Thyroid gland (tissue), 4 donors: ENCODE results near the gene NXF2B. TPM values are rescaled to one million over a fixed set of nuclear protein-coding genes. Genes with fewer than 3 reads are reported as not detected.
"Not testable (repeated sequence)": the region's sequence is repeated elsewhere in the genome, so short reads cannot be mapped to it uniquely, and the experiment has no call there.

Source experiments
- DNase-seq, 2 donors: peaks; one replicate each; pipeline ENCODE4 v3.0.0-alpha.2; 2019
- H3K27ac ChIP-seq, 3 donors: fragments of 200-600 bp; sonication (generic); 1 replicate in 2 of 3; 2 replicates in 1 of 3; pipeline ENCODE4 v1.5.1; 2016 to 2019; ENCODE audit warnings: mild to moderate bottlenecking in 1 of 3, moderate library complexity in 1 of 3
- H3K27me3 ChIP-seq: fragments of 200-600 bp; sonication (generic); one replicate; pipeline ENCODE4 v1.5.1; 2019
- H3K36me3 ChIP-seq, 2 donors: fragments of 200-600 bp; sonication (generic); one replicate each; pipeline ENCODE4 v1.5.1; 2016 to 2019
- H3K4me1 ChIP-seq, 2 donors: fragments of 200-600 bp; sonication (generic); one replicate each; pipeline ENCODE4 v1.5.1; 2017 to 2019
- H3K4me3 ChIP-seq, 3 donors: fragments of 200-600 bp; sonication (generic); replicated peaks in 1 of 3; 1 replicate in 2 of 3; 2 replicates in 1 of 3; pipeline ENCODE4 v1.5.1; 2016; ENCODE audit warnings: mild to moderate bottlenecking in 1 of 3
- H3K9me3 ChIP-seq: fragments of 200-600 bp; sonication (generic); one replicate; pipeline ENCODE4 v1.5.1; 2017
- CTCF ChIP-seq, 6 experiments: fragments of 200-600 bp in 3 of 6; fragments of 450-650 bp in 3 of 6; sonication (generic) in 3 of 6; IDR thresholded peaks; one replicate each; pipeline ENCODE4 v1.5.1; 2016 to 2019; ENCODE audit warnings: antibody characterized with exemption in 6 of 6, mild to moderate bottlenecking in 2 of 6, inconsistent platforms in 1 of 6, moderate library complexity in 1 of 6
- POLR2A ChIP-seq, 2 donors: fragments of 450-650 bp; IDR thresholded peaks; one replicate each; pipeline ENCODE4 v1.6.1; 2017; ENCODE audit warnings: antibody characterized with exemption in 2 of 2, mild to moderate bottlenecking in 2 of 2, moderate library complexity in 1 of 2
- WGBS, 2 donors: methylation state at CpG; one replicate each; pipeline ENCODE4 v1.1.5; 2017; 5-methylcytosine and 5-hydroxymethylcytosine counted together
- intact Hi-C: fragments of 100-400 bp; cut with DNase I; formaldehyde crosslinking; loops from one replicate; pipeline ENCODE4 v1.15.1; 2023
- total RNA-seq, 4 donors: library from RNA; depleted of rRNA; stranded (reverse); fragments of >200 nt; gene quantifications; one replicate each; pipeline ENCODE4 v1.2.3, GENCODE V29; 2016

Gene NXF2B, protein sequence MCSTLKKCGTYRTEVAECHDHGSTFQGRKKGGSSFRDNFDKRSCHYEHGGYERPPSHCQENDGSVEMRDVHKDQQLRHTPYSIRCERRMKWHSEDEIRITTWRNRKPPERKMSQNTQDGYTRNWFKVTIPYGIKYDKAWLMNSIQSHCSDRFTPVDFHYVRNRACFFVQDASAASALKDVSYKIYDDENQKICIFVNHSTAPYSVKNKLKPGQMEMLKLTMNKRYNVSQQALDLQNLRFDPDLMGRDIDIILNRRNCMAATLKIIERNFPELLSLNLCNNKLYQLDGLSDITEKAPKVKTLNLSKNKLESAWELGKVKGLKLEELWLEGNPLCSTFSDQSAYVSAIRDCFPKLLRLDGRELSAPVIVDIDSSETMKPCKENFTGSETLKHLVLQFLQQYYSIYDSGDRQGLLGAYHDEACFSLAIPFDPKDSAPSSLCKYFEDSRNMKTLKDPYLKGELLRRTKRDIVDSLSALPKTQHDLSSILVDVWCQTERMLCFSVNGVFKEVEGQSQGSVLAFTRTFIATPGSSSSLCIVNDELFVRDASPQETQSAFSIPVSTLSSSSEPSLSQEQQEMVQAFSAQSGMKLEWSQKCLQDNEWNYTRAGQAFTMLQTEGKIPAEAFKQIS
- not detected for total RNA-seq

- H3K36me3 ChIP-seq, intact Hi-C loops, H3K27me3 ChIP-seq, H3K9me3 ChIP-seq, H3K4me1 ChIP-seq, H3K4me3 ChIP-seq, H3K27ac ChIP-seq, DNase-seq: not testable (repeated sequence)
- WGBS, 2 donors, result no CpG with 5 or more reads among the region's 11 CpGs
These were observed at the start of gene NXF2B for GRCh38 chrX:102439908-102440307. Gene NXF2B (minus strand): TSS chrX:102440008. CDS start chrX:102380036, 59,972 bp downstream.

DNA sequence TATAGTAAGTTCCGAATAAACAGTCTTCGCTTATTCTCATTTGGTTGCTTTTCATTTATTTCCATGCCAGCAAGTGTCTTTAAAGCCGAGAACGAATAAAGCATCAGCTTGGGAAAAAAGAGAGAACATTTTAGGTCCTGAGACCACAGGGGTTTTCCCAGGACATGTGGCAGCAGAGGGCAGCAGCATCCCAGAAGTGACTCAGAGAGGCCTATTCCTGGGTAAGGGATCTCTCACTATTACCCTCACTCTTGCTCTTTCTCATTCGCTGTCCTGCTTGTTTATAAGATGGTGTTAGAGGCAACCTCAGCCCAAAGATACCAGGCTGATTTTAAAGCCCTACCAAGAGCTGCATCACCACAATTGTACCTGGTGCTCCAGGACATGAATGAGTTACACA, 39.0 kb upstream of the NXF2B start:
- no CpG with 5 or more reads among the region's 5 CpGs for WGBS, 2 donors
- H3K9me3 ChIP-seq, H3K4me1 ChIP-seq, DNase-seq, H3K27me3 ChIP-seq, H3K4me3 ChIP-seq, H3K36me3 ChIP-seq, H3K27ac ChIP-seq, intact Hi-C loops: not testable (repeated sequence)

DNA sequence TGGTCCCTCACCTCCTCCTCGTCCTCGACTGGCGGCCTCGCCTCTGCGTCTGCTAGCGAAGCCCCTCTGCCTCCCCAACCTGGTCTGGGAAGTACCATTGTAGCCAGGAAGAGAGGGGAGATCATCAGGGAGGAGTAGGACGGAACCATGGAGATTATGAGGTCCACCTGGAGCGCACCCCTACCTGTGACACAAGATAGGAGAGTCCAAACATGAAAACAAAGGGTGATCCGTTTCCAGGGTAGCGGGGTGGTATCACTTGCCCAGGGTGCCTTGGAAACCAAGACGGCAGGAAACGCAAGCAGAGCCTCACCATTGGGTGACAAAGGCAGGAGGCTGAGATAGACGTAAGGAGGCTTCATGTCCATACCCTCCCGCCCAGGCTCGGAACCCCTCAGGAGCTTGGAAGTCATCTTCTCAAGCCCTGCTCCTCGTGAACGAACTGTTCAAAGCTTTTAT, 32.0 kb upstream of the NXF2B start, which contains the start of gene TCP11X2:
Gene TCP11X2, minus strand, starts transcription at position 51 of the 459 bp plus-strand sequence.
- H3K27ac ChIP-seq, DNase-seq: not testable (repeated sequence)
- 36 to 82% methylated on average over 5 of the region's 17 CpGs for WGBS, 2 donors

GRCh38 chrX:102470215-102470614, 30.4 kb upstream of the NXF2B start:
- H3K27me3 ChIP-seq, H3K9me3 ChIP-seq, H3K36me3 ChIP-seq, intact Hi-C loops, DNase-seq, H3K27ac ChIP-seq, H3K4me1 ChIP-seq, H3K4me3 ChIP-seq: not testable (repeated sequence)
- WGBS, 2 donors, result no CpG with 5 or more reads among the region's 3 CpGs

More for the DNA sequence above, 32.0 kb upstream of the NXF2B start, which contains the start of gene TCP11X2:
- H3K4me1 ChIP-seq, H3K36me3 ChIP-seq, H3K4me3 ChIP-seq, H3K27me3 ChIP-seq, H3K9me3 ChIP-seq, intact Hi-C loops: not testable (repeated sequence)

GRCh38 chrX:102458615-102459014, 18.8 kb upstream of the NXF2B start:
- intact Hi-C loops, H3K36me3 ChIP-seq, DNase-seq, H3K27me3 ChIP-seq, H3K4me3 ChIP-seq, H3K9me3 ChIP-seq, H3K27ac ChIP-seq, H3K4me1 ChIP-seq: not testable (repeated sequence)
- WGBS, 2 donors, result no CpG with 5 or more reads among the region's 4 CpGs

DNA sequence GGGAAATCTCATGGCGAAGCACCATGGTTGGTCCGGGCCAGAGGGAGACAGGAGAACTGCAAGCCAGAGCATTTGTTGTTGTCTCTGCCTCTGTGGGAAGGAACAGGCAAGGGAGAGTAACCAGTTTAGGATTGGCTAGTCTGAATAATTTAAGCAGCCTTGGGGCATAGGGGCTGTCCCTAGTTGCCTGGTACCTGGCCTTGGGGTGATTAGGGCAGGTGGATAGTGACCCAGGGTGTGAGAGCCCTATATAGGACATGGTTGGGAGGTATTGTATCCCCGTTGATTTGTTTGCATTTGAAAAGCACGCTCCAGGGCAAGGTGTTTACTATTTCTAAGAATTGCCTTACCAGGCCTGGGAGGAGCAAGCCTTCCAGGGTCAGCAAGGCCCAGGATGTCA, 25.3 kb downstream of the NXF2B start:
- H3K9me3 ChIP-seq, DNase-seq, H3K27me3 ChIP-seq, H3K4me3 ChIP-seq, intact Hi-C loops, H3K36me3 ChIP-seq, H3K27ac ChIP-seq, H3K4me1 ChIP-seq: not testable (repeated sequence)
- WGBS, 2 donors, result no CpG with 5 or more reads among the region's 4 CpGs

GRCh38 chrX:102345916-102346315, 93.9 kb downstream of the NXF2B start:
- 27 to 31% methylated on average over 3 of the region's 3 CpGs for WGBS, 2 donors
- no peak overlapping the region for H3K27ac ChIP-seq
- TF ChIP-seq POLR2A (IDR thresholded peaks at IDR 0.05) (no peak), CTCF (IDR thresholded peaks at IDR 0.05) (peak; percentile 37 to 66 (median 50))
- H3K4me1 ChIP-seq, result no peaks in the 10 kb centered on the region
- H3K27me3 ChIP-seq, result no peaks in the 10 kb centered on the region
- H3K36me3 ChIP-seq, result no peaks in the 10 kb centered on the region
- intact Hi-C loops, result no loop called here
- no peak overlapping the region for H3K4me3 ChIP-seq
- peak; percentile 47 to 61 for DNase-seq
- no peaks in the 10 kb centered on the region for H3K9me3 ChIP-seq

DNA sequence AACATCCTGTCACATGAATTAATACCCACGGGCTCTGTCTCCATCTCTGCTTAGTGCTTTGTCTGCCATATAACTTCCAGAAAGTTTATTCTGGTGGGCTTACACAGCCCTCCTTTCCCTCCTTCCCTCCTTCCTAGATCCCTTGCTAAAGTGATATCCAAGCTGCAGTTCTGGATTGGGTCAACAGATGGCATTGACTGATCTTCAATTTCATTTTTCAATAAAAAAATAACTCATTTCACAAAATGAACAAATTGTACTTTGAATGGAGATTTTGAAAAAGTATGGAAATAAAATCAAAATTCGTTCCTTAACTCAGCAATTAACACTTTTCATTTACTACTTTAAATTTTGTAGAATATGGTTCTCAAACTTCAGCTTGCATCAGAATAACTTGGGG, 97.9 kb downstream of the NXF2B start:
- H3K4me1 ChIP-seq, result no peaks in the 10 kb centered on the region
- no peaks in the 10 kb centered on the region for H3K27me3 ChIP-seq
- H3K27ac ChIP-seq, result no peak overlapping the region
- TF ChIP-seq CTCF (IDR thresholded peaks at IDR 0.05) (no peak), POLR2A (IDR thresholded peaks at IDR 0.05) (no peak)
- intact Hi-C loops, result no loop called here
- 42 to 43% methylated on average over 2 of the region's 2 CpGs for WGBS, 2 donors
- H3K9me3 ChIP-seq, result no peaks in the 10 kb centered on the region
- H3K4me3 ChIP-seq, result no peak overlapping the region
- H3K36me3 ChIP-seq, result no peaks in the 10 kb centered on the region
- no peak for DNase-seq
